ENCODE measurements around the gene CILP.

DNA sequence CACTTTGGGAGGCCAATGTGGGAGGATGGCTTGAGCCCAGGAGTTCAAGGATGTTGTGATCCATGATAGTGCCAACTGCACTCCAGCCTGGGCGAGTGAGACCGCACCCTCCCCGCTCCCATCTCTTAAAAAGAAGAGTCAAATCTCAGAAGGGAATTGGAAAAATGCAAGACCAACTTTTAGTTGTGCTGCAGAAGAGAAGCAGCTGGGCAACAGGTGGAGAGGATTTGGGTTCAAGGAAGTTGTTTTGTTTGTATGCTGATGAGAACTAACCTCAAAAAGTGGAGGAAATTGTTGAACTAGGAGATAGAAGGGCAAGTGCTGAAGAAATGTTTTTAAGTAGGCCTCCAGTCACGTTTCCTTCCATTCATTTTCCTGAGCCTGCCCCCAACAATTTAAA lies 64.8 kb downstream of the CILP start:
- TF ChIP-seq, protein P1, sequence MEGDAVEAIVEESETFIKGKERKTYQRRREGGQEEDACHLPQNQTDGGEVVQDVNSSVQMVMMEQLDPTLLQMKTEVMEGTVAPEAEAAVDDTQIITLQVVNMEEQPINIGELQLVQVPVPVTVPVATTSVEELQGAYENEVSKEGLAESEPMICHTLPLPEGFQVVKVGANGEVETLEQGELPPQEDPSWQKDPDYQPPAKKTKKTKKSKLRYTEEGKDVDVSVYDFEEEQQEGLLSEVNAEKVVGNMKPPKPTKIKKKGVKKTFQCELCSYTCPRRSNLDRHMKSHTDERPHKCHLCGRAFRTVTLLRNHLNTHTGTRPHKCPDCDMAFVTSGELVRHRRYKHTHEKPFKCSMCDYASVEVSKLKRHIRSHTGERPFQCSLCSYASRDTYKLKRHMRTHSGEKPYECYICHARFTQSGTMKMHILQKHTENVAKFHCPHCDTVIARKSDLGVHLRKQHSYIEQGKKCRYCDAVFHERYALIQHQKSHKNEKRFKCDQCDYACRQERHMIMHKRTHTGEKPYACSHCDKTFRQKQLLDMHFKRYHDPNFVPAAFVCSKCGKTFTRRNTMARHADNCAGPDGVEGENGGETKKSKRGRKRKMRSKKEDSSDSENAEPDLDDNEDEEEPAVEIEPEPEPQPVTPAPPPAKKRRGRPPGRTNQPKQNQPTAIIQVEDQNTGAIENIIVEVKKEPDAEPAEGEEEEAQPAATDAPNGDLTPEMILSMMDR (IDR thresholded peaks at IDR 0.05 in 4 of 5, conservative IDR thresholded peaks at IDR 0.05 in 1 of 5), result no peak
- TF ChIP-seq POLR2A (IDR thresholded peaks at IDR 0.05), result no peak

Data from gastrocnemius medialis (tissue), 4 donors.